Endothelial cell of umbilical vein (primary cell): ENCODE measurements around the gene IL10. TPM values are rescaled to one million over a fixed set of nuclear protein-coding genes. Genes with fewer than 3 reads are reported as not detected.

ENCODE experiments used
- BruUV-seq: library from RNA; stranded (reverse); fragments of 400-500 nt; replicated peaks from 2 replicates; lab custom pipeline; 2021; lab: Mats Ljungman, UMichigan
- CTCF ChIA-PET: fragments of 300-600, 350-600 bp; sonication (Branson Sonifier 250); formaldehyde crosslinking; loops from one replicate; lab custom pipeline; 2021; ENCODE audit warnings: antibody characterized with exemption, inconsistent platforms; lab: Charles Lee
- POLR2A ChIA-PET: fragments of 300-600, 350-600 bp; sonication (Branson Sonifier 250); formaldehyde crosslinking; loops from one replicate; lab custom pipeline; 2021; ENCODE audit warnings: antibody characterized with exemption, inconsistent platforms; lab: Charles Lee
- DNase-seq: peaks from one replicate; pipeline ENCODE4 v3.0.0-alpha.2; 2011; ENCODE audit warnings: low read depth, low spot score
- FAIRE-seq: peaks from 2 replicates; lab custom pipeline; 2011; peaks lifted over from hg19 to GRCh38; lab: Jason Lieb, UNC
- H2AFZ ChIP-seq: 2 replicates; pipeline ENCODE4 v1.6.0; 2012; ENCODE audit warnings: low read depth, low read length, control low read depth, inconsistent platforms
- H3K27ac ChIP-seq: 2 replicates; pipeline ENCODE4 v1.5.1; 2011; ENCODE audit warnings: low read depth, mild to moderate bottlenecking, control low read depth, low read length, moderate library complexity; ENCODE audit not compliant: insufficient read depth
- H3K27me3 ChIP-seq, 2 experiments: 2 replicates each; pipeline versions ENCODE4 v1.6.0 to v1.6.1; 2011; ENCODE audit warnings: low read length in 2 of 2, mixed read lengths in 1 of 2; ENCODE audit not compliant: control insufficient read depth in 2 of 2, insufficient read depth in 2 of 2
- H3K36me3 ChIP-seq, 2 experiments: 2 replicates in 1 of 2; 3 replicates in 1 of 2; pipeline ENCODE4 v1.5.1; 2011; ENCODE audit warnings: low read length in 2 of 2, mild to moderate bottlenecking in 1 of 2, moderate library complexity in 1 of 2; ENCODE audit not compliant: control insufficient read depth in 2 of 2, insufficient read depth in 2 of 2; ENCODE audit errors: extremely low read depth in 1 of 2
- H3K4me1 ChIP-seq: 3 replicates; pipeline ENCODE4 v1.5.1; 2011; ENCODE audit warnings: mild to moderate bottlenecking, low read length; ENCODE audit not compliant: control insufficient read depth, insufficient read depth; ENCODE audit errors: extremely low read depth
- H3K4me2 ChIP-seq: 2 replicates; pipeline ENCODE4 v1.6.1; 2011; ENCODE audit warnings: low read length, control low read depth, mixed read lengths; ENCODE audit not compliant: insufficient read depth
- H3K4me3 ChIP-seq, 3 experiments: fragments of 200-600 bp in 1 of 3; sonication (generic), shearing (Covaris generic) in 1 of 3; replicated peaks in 1 of 3; 2 replicates each; pipeline ENCODE4 v1.5.1; 2011 to 2016; ENCODE audit warnings: control low read depth in 3 of 3, low read length in 3 of 3, mild to moderate bottlenecking in 2 of 3, inconsistent platforms in 1 of 3, low read depth in 1 of 3, moderate library complexity in 1 of 3; ENCODE audit not compliant: insufficient read depth in 1 of 3
- H3K79me2 ChIP-seq: 2 replicates; pipeline ENCODE4 v1.6.0; 2012; ENCODE audit warnings: low read length, inconsistent platforms; ENCODE audit not compliant: control insufficient read depth, insufficient read depth
- H3K9ac ChIP-seq: replicated peaks from 2 replicates; pipeline ENCODE3; 2011; ENCODE audit warnings: low read length, control low read depth; ENCODE audit not compliant: insufficient read depth; ENCODE audit errors: extremely low read depth
- H3K9me1 ChIP-seq: replicated peaks from 3 replicates; pipeline ENCODE4 v1.6.0; 2011; ENCODE audit warnings: mild to moderate bottlenecking, low read length; ENCODE audit not compliant: control insufficient read depth, insufficient read depth; ENCODE audit errors: extremely low read depth
- H3K9me3 ChIP-seq: replicated peaks from 2 replicates; pipeline ENCODE4 v1.5.1; 2012; ENCODE audit warnings: low read length, inconsistent platforms; ENCODE audit not compliant: control insufficient read depth, insufficient read depth
- H4K20me1 ChIP-seq: replicated peaks from 2 replicates; pipeline ENCODE3; 2011; ENCODE audit warnings: mild to moderate bottlenecking, low read length; ENCODE audit not compliant: control insufficient read depth, insufficient read depth; ENCODE audit errors: extremely low read depth
- CTCF ChIP-seq, 2 donors: IDR thresholded peaks; 1 replicate in 1 of 2; 2 replicates in 1 of 2; pipeline ENCODE4 v1.5.1; 2011; ENCODE audit warnings: low read length in 2 of 2, mild to moderate bottlenecking in 2 of 2, moderate library complexity in 2 of 2, control low read depth in 1 of 2, inconsistent platforms in 1 of 2, low read depth in 1 of 2; ENCODE audit not compliant: insufficient read depth in 1 of 2; ENCODE audit errors: extremely low read depth in 1 of 2
- EZH2 ChIP-seq: IDR thresholded peaks from 2 replicates; pipeline ENCODE4 v1.6.1; 2012; ENCODE audit warnings: borderline replicate concordance, low read depth, mild to moderate bottlenecking, moderate library complexity, low read length, inconsistent platforms; ENCODE audit not compliant: severe bottlenecking
- FOS ChIP-seq: IDR thresholded peaks from 2 replicates; pipeline ENCODE4 v1.6.1; 2011; ENCODE audit warnings: mild to moderate bottlenecking, low read length, moderate library complexity, borderline replicate concordance; ENCODE audit not compliant: insufficient read depth
- GATA2 ChIP-seq: IDR thresholded peaks from 2 replicates; pipeline ENCODE4 v1.7.0; 2011; ENCODE audit warnings: low read depth, mild to moderate bottlenecking, moderate library complexity, mixed read lengths, low read length; ENCODE audit not compliant: insufficient read length, insufficient read depth
- JUN ChIP-seq: IDR thresholded peaks from 2 replicates; pipeline ENCODE4 v1.6.1; 2011; ENCODE audit warnings: borderline replicate concordance, low read depth; ENCODE audit not compliant: insufficient read length, insufficient read depth
- MAX ChIP-seq: IDR thresholded peaks from 2 replicates; pipeline ENCODE4 v1.6.1; 2011; ENCODE audit not compliant: insufficient read depth, insufficient read length
- MYC ChIP-seq: IDR thresholded peaks from one replicate; pipeline ENCODE4 v1.6.1; 2011; ENCODE audit warnings: mild to moderate bottlenecking, low read depth, low read length
- POLR2A ChIP-seq: IDR thresholded peaks from 2 replicates; pipeline ENCODE4 v1.6.1; 2012; ENCODE audit warnings: low read depth, mild to moderate bottlenecking, control low read depth, low read length
- POLR2AphosphoS5 ChIP-seq: IDR thresholded peaks from 2 replicates; pipeline ENCODE4 v1.6.1; 2012; ENCODE audit warnings: low read depth, mild to moderate bottlenecking, control low read depth, low read length, moderate library complexity; ENCODE audit not compliant: insufficient read depth
- dilution Hi-C: fragments of 300-500 bp; cut with MboI; formaldehyde crosslinking; loops from one replicate; pipeline ENCODE4 v1.15.0; 2019; ENCODE audit warnings: low sequenced_read_pairs; ENCODE audit not compliant: extremely low pct_ligation_motif_present
- intact Hi-C: fragments of 100-400 bp; cut with micrococcal nuclease; formaldehyde crosslinking; loops from one replicate; pipeline ENCODE4 v1.10.0; 2022
- polyA plus RNA-seq, 4 experiments: library from polyadenylated mRNA; depleted of rRNA in 3 of 4; stranded (reverse) in 3 of 4; unstranded in 1 of 4; fragments of >200 nt; gene quantifications; 2 replicates each; pipeline versions ENCODE4 v1.2.1 to v1.2.3, GENCODE V29; 2011 to 2012; ENCODE audit warnings: missing spikeins in 1 of 4
- total RNA-seq: library from RNA; stranded (reverse); gene quantifications from 2 replicates; pipeline ENCODE4 v1.2.3, GENCODE V29; 2021

IL10 gene
- total and polyA plus RNA-seq, 2 donors (not counting 3 experiments of a cell fraction or from before 2014, with no cell fraction given), result not detected

- intact Hi-C loops (no loop called here), dilution Hi-C loops (no loop called here)
- Histone ChIP-seq H3K4me2 (no peak overlapping the region), H3K9ac (no peak overlapping the region), H2AFZ (no peak overlapping the region), H3K36me3 (no peaks in the 10 kb centered on the region), H4K20me1 (no peaks in the 10 kb centered on the region), H3K4me1 (no peaks in the 10 kb centered on the region), H3K79me2 (no peaks in the 10 kb centered on the region), H3K9me1 (no peaks in the 10 kb centered on the region), H3K9me3 (no peaks in the 10 kb centered on the region), H3K27me3 (peaks cover 2 to 3% of the 10 kb centered on the region in 2 experiments), H3K27ac (no peak overlapping the region), H3K4me3 (no peak overlapping the region)
- no peak for DNase-seq
- CTCF ChIA-PET, result no interaction called here
- no peak for FAIRE-seq
- no peak for TF ChIP-seq EZH2
- TF ChIP-seq CTCF (IDR thresholded peaks at IDR 0.05; ENCODE audit: extremely low read depth in 1 of 2, insufficient read depth in 1 of 2, low read depth in 1 of 2, low read length in 2 of 2), result no peak
- no peak for TF ChIP-seq MAX
- no peak for TF ChIP-seq MYC
- no peak for TF ChIP-seq GATA2
- no peak for TF ChIP-seq POLR2AphosphoS5
- no peak for TF ChIP-seq POLR2A
- TF ChIP-seq FOS, result no peak
- no peak for TF ChIP-seq JUN
- BruUV-seq, result no TSS peak
- POLR2A ChIA-PET, result no interaction called here
Measured at GRCh38 chr1:206782448-206782847, 10.2 kb upstream of the IL10 start.
